NCI-H524 treated with DMSO at 0.1 percent for 48 hours (cell line): Measurements from ENCODE around the gene FNDC3B.
A peak's percentile ranks its signal among the peaks of the same experiment; 100 is the strongest.

Experiments
- DNase-seq: peaks from one replicate; lab custom pipeline; 2025; lab: John Stamatoyannopoulos, UW

FNDC3B gene

GRCh38 chr3:172151651-172152649 is 112.6 kb downstream of the FNDC3B start:
- DNase-seq = no peak

DNA sequence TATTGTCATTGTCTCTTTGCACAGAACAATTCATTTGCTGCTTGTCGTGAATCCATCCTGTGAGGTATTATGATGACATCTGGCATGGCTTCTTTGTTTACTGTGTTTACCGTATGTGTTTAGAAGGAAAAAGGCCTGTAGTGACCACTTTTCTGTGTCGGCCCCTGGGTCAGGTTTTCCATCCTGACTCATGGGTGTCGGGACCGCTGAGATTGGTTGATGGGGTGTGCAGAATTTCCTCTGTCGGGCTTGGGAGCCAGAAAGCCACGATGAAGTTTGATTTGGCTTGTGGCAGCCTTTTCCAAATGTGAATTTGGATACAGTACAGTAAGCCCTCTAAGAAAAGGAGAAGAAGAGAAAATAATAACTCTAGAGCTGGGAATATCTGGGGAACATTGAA is 113.5 kb downstream of the FNDC3B start:
- DNase-seq = no peak

DNA sequence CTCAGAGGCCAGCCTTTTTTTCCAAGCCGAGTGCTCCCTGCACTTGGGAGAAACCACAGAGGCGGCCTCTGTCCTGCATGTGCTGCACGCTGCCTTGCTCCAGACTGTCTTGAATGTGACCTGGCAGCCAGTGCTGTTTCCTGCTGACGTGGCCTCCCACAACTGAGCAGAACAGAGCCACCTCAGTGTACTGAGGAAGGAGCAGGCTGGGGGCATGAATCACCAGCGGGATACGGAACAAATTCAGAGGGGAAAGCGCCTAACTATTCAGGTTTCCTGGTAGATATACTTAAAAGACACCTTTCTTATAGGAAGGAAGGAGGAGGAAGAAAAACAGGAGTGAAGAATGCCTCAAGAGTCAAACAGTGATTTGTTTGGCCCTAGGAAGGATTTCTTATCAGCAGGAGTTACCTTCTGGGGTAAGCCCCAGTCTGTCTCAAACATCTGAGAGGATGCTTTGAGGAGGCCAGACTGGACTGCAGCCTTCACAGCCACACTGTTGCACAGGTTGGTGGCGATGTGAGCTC is 114.0 kb downstream of the FNDC3B start:
- no peak for DNase-seq

GRCh38 chr3:172154768-172155664 is 115.6 kb downstream of the FNDC3B start:
- DNase-seq = no peak

DNA sequence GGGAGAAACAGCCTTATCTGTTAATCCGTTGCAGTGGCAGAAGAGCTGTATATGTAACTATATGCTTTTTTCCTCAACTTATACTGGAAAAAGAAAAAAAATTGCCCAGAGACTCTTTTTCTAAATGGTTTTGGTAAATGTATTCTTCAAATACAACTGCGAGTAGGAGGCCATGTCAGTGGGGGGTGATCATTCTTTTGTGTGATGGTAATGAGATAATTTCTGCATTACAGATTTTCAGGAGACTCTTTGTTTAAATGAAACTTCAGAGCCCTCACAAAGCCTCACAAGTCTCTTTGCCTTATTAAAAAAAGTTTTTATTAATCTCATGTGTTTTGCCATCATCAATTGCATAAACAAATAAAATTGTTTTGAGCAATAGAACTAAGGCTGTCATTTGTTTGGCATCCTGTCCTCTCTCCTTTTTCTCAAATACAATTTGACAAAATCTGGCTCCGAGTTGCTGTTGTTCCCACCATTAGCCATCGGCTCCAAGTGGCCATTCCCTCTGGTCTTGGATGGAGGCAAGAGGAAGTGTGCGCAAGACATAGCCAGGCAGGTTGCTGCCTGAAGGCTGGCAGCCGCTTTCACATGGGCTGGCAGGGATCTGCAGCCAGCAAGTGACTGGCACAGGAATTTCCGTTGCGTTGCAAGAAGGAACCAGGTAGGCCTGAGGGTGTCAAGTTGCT is 116.7 kb downstream of the FNDC3B start:
- no peak for DNase-seq

GRCh38 chr3:172156586-172156955 is 117.2 kb downstream of the FNDC3B start:
- DNase-seq = peak; percentile 27

GRCh38 chr3:172157564-172158258 is 118.3 kb downstream of the FNDC3B start:
- no peak for DNase-seq

DNA sequence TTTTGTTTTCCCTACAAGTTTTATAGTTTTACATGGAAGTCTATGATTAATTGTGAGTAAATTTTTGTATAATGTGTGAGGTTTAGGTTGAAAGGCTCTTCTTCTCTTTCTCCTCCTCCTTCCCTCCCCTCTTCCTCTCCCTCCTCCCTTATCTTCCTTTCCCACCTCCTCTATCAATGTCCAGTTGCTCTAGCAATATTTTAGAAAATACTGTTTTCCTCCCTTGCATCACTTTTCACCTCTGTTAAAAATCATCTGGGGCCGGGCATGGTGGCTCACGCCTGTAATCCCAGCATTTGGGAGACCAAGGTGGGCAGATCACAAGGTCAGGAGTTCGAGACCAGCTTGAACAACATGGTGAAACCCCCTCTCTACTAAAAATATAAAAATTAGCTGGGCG is 119.4 kb downstream of the FNDC3B start:
- DNase-seq = no peak

DNA sequence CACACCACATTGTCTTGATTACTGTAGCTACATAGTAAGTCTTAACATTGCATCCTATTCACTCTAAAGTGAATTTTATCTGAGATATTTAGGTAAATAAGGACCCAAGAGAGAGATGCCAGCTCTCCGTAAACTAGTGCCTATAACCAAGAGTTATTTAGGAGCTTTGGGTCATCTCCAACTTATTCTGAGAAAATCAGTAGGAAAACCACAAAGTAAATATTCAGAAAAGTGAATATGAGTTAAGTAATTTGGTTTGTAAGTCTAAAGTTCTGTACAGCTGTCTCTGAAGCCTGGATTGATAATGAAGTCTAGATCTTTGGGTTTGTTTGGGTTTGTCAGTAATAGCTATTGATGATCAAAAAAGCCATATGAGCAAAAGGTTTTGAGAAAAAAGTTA is 120.0 kb downstream of the FNDC3B start:
- DNase-seq = no peak

DNA sequence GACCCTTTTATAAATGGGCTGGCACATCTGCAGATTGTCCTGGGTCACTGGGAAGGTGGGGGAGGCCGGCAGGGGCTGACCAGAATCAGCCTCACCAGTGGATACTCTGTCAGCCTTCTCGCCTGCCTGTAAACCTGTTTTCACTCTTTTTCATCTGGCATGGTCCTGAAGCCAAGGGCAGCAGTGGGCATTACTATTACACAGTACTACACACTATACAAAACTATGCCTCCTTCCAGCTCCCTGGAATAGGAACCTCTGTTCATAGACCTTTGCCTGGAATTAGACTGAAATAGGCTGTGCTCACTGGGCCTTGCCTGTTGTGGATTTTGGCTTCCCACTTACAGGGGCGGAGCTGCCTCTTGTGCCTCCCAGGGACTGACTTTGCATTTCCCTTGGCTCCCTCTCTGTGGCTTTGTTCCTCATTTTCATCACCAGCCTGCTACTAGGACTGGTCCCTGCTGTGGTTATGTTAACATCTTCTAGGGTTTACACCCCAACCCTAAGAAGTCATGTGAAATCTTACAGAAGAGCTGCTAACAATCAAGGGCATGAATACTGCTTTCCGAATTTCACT is 120.7 kb downstream of the FNDC3B start:
- no peak for DNase-seq

GRCh38 chr3:172161133-172161789 is 121.9 kb downstream of the FNDC3B start:
- no peak for DNase-seq

GRCh38 chr3:172161959-172162358 is 122.6 kb downstream of the FNDC3B start:
- DNase-seq = peak; percentile 79

- no peak for DNase-seq
Observed at GRCh38 chr3:172163320-172163719, 123.9 kb downstream of the FNDC3B start.

DNA sequence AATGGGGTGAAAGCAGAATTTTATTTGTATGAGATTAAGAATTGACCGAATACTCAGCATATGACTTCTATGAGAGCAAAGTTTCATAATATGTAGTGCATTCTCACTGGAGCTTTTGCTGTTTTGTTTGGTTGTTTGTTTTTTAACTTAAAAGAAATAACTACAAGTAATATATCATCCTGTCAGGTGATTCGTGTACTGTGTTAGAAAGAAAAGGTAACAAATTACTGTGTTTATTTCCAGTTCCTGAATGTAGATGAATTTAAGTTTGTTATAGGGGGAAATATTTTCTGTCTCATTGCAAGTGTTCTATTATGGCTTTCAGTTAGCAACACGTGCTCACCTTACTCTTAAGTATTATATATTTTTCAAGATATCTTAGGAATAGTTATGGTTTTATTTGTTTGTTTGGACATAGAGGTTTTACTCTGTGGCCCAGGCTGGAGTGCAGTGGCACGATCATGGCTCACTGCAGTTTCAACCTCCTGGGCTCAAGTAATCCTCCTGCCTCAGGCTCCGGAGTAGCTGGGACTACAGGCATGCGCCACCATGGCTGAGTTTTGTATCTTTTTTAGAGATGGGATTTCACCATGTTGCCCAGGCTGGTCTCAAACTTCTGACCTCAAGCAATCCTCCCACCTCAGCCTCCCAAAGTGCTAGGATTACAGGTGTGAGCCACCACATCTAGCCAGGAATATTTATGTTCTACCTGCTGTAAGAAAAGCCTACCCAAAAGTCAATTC is 125.4 kb downstream of the FNDC3B start:
- no peak for DNase-seq

- no peak for DNase-seq
Observed at GRCh38 chr3:172166261-172166660, 126.9 kb downstream of the FNDC3B start.

GRCh38 chr3:172166890-172167289 is 127.5 kb downstream of the FNDC3B start:
- no peak for DNase-seq

GRCh38 chr3:172167892-172168648 is 128.7 kb downstream of the FNDC3B start:
- no peak for DNase-seq

DNA sequence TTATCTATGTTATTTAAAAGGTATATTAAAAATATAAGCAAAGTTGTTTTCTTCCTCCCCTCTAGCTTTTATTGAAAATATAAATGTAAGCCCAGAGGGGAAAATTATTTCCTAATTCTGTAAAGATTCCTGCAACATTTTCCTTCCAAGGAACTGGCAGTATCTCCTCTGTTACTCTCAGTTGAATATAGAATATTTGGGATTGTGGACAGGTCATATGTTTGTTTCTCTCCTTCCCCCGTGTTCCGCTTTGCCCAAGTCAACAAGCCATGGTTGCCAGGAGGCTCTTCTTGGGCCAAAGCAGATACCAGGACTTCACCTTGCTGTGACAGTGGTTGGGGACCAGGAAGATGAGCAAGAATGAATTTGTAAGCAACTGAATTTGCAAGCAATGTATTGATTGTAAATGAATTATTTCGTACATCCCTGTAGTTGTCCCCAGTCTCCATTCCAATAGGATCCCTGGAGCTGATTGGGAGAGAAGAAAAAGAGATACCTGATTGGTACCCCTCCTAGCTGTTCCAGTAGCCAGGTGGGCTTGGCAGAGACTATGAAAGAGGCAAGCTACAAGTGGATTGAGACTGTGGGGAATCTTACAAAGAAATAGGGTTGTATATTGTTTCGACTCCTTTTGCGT is 130.8 kb downstream of the FNDC3B start:
- no peak for DNase-seq
